ENCODE data around the gene MIB2.
A peak's percentile ranks its signal among the peaks of the same experiment; 100 is the strongest.
"Not testable (repeated sequence)": the region's sequence is repeated elsewhere in the genome, so short reads cannot be mapped to it uniquely, and the experiment has no call there.

- not testable (repeated sequence) for TF ChIP-seq EZH2 (IDR thresholded peaks at IDR 0.05; ENCODE audit: borderline replicate concordance)
- peak; percentile 29 for TF ChIP-seq CTCF (IDR thresholded peaks at IDR 0.05; ENCODE audit: poor library complexity)
These were observed 43.6 kb downstream of the MIB2 start, which contains the start of gene CDK11B for GRCh38 chr1:1658583-1659549.

Measured in hepatocyte (in vitro differentiated cells).